ENCODE results near the gene ITIH1.

Gene ITIH1

DNA sequence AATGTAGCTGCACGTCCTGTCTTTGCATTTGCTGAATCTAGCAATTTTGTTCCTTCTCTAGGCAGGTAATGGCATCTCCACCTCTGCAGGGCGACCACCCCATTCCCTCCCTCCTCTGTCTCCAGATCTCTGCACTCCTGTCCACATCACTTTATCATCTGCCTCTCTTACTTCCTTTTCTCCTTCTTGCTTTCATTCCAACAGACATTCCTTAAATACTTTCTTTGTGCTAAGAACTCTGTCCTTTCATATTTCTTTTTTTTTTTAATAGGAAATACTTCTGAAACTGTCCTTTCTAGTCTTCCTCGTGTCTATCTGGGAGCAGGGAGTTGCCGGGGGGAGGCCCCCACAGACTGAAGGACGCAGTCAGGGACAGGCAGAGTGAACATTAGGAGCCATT is 24.4 kb downstream of the ITIH1 start:
- in situ Hi-C loops (cut with MboI; ENCODE audit: low sequenced_read_pairs, unreplicated experiment) = no loop called here
- TF ChIP-seq, protein P1, sequence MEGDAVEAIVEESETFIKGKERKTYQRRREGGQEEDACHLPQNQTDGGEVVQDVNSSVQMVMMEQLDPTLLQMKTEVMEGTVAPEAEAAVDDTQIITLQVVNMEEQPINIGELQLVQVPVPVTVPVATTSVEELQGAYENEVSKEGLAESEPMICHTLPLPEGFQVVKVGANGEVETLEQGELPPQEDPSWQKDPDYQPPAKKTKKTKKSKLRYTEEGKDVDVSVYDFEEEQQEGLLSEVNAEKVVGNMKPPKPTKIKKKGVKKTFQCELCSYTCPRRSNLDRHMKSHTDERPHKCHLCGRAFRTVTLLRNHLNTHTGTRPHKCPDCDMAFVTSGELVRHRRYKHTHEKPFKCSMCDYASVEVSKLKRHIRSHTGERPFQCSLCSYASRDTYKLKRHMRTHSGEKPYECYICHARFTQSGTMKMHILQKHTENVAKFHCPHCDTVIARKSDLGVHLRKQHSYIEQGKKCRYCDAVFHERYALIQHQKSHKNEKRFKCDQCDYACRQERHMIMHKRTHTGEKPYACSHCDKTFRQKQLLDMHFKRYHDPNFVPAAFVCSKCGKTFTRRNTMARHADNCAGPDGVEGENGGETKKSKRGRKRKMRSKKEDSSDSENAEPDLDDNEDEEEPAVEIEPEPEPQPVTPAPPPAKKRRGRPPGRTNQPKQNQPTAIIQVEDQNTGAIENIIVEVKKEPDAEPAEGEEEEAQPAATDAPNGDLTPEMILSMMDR (IDR thresholded peaks at IDR 0.05; ENCODE audit: borderline replicate concordance, control extremely low read depth, extremely low read depth, insufficient read depth, missing control alignments) = no peak

DNA sequence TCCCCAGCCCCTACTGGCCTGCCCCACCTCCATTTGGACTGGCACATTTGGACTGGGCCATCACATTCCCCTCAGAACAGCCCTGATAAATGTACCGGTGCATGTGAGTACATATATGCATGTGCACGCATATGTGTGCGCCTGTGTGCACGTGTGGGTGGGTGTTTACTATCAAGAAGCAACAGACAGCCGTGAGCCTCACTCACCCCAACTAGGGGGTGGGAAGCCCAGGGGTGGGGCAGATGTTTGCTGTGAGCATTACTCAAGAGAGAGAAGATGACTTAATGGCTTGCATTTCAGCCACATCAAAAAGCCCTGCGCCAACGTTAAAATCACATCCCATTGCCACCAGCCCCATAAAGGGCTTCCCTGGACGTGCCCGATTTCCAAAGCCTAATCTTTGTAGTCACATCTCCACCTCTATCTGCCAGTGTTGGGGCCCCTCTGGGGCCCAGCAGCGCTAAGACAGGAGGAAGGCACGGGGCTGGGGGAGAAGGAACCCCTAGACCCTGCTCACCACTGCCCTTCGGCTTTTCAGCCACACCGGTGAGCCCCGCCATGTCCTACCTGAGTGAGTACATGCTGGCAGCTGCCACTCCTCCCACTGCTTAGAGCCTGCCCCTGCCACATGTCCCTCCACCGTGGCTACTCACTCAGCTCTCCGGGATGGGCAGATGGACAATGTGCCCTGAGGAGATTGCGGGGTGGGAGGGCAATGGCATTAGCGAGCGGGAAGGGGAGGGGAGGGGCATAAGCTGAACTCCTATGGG is 28.1 kb downstream of the ITIH1 start:
- TF ChIP-seq, protein P1 (IDR thresholded peaks at IDR 0.05; ENCODE audit: borderline replicate concordance, control extremely low read depth, extremely low read depth, insufficient read depth, missing control alignments) = no peak
- in situ Hi-C loops (cut with MboI; ENCODE audit: low sequenced_read_pairs, unreplicated experiment) = no loop called here
- DNase-seq (ENCODE audit: low spot score) = no peak

More for the DNA sequence above, 24.4 kb downstream of the ITIH1 start:
- no peak for DNase-seq (ENCODE audit: low spot score)

DNA sequence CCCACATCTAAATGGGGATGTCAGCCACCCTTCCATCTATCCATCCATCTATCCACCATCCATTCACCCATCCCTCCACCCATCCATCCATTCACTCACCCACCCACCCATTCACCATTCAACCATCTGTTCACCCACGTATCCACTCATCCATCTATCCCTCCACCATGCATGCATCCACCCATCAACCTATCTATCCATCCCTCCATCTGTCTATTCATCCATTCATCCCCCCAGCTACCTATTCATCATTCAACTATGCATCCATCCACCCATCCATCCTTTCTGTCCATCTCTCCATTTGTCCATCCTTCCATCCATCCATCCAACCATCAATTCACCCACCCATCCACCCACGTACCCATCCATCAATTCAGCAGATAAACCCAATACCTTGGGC is 31.8 kb downstream of the ITIH1 start:
- no peak for DNase-seq (ENCODE audit: low spot score)
- TF ChIP-seq, protein P1 (IDR thresholded peaks at IDR 0.05; ENCODE audit: borderline replicate concordance, control extremely low read depth, extremely low read depth, insufficient read depth, missing control alignments) = no peak
- in situ Hi-C loops (cut with MboI; ENCODE audit: low sequenced_read_pairs, unreplicated experiment) = no loop called here

DNA sequence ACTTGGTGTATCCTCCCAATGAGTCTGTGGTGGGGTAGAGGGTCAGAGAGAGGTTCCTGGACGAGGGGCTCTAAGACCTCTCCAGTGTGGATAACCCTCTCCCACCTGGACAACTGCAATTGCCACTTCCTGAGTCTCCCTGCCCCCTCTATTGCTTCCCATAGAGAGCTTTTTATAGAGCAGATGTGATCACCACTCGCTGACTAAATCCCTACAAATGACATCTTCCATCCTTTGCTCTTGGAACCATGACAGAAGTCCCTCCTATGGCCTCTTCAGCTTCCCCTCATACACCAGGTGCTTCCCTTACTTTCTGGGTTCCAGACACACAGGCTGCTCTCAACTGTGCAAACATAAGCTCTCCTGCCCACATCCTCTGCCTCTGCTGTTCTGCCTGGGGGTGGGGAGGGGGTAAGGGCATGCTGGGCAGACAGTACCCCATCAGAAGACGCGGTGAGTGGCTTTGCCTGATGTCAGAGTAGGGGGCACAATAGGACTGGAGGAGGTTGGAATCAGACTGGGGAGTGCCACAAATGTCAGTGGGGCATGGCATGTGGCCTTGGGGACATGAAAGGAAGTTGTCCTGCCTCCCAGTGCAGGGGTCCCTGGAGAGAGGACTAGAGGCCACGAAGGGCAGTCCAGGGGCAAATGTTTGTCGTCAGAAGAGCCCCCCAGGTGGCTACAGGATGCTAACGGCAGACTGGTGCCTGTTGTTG is 32.4 kb downstream of the ITIH1 start:
- no peak for DNase-seq (ENCODE audit: low spot score)
- TF ChIP-seq, protein P1 (IDR thresholded peaks at IDR 0.05; ENCODE audit: borderline replicate concordance, control extremely low read depth, extremely low read depth, insufficient read depth, missing control alignments) = no peak
- in situ Hi-C loops (cut with MboI; ENCODE audit: low sequenced_read_pairs, unreplicated experiment) = no loop called here

DNA sequence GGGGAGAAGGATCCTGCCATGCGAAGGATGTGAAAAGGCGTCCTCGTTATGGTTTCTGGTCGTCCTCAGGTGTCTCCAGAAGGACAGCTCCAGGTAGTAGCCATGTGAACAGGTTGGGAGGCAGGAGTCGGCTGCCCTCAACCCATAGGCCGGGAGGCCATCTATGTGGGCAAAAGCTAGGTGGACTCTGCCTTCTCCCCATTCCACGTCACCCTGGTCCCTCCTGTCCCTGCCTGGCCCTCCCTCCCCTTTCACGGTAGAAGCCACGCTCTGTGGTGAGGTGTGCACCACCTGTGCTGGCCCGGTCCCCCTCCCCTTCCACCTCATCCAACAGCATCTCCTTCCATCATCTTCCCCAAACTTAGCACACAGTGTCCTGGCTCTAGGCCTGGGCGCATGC is 33.5 kb downstream of the ITIH1 start:
- TF ChIP-seq, protein P1 (IDR thresholded peaks at IDR 0.05; ENCODE audit: borderline replicate concordance, control extremely low read depth, extremely low read depth, insufficient read depth, missing control alignments) = no peak
- in situ Hi-C loops (cut with MboI; ENCODE audit: low sequenced_read_pairs, unreplicated experiment) = no loop called here
- DNase-seq (ENCODE audit: low spot score) = no peak

DNA sequence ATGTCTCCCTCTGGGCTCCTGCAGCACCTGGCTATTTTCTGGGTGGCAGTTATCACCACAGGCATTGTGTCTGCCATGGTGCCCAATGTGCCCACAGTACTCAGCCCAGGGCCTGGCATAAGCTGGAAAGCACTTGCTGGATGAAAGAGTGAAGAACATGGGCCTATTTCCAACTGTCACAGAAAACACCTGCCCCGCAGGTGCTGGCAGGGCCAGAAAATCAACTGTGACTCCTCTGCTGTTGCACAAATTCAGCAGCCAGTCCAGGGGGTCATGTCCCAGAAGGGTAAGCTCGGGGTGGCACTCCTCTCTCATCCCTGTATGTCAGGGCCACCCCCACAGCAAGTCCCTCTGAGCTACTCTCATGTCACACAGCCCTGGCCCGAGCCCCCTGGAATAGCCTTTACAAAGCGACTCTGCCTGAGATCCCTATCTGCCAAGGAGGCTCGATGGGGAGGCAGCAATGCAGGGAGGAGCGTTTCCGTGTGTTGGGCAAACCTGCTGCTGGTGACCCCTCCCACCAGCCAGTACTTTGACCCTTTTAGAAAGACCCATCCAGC is 34.1 kb downstream of the ITIH1 start:
- TF ChIP-seq, protein P1 (IDR thresholded peaks at IDR 0.05; ENCODE audit: borderline replicate concordance, control extremely low read depth, extremely low read depth, insufficient read depth, missing control alignments) = no peak
- no peak for DNase-seq (ENCODE audit: low spot score)
- in situ Hi-C loops (cut with MboI; ENCODE audit: low sequenced_read_pairs, unreplicated experiment) = no loop called here
